Measurements from ENCODE around the gene ITCH.

GRCh38 chr20:34439168-34439567, 76.1 kb downstream of the ITCH start:
- TF ChIP-seq CTCF (IDR thresholded peaks at IDR 0.05) (no peak), POLR2AphosphoS5 (IDR thresholded peaks at IDR 0.05) (no peak), EP300 (IDR thresholded peaks at IDR 0.05) (no peak)

All from sigmoid colon (tissue), 4 donors.